GM13977 (cell line): ENCODE data around the gene SKP2.

ENCODE experiments used
- DNase-seq: peaks from one replicate; pipeline ENCODE4 v3.0.0; 2012; ENCODE audit warnings: low spot score
- CTCF ChIP-seq: IDR thresholded peaks from 2 replicates; pipeline ENCODE4 v1.5.1; 2012; ENCODE audit warnings: mild to moderate bottlenecking, control low read depth; ENCODE audit not compliant: insufficient read depth; ENCODE audit errors: extremely low read depth, missing control alignments
- in situ Hi-C: fragments of 300-500 bp; cut with MboI; formaldehyde crosslinking; loops from one replicate; pipeline ENCODE4 v1.12.0; 2022; ENCODE audit warnings: low sequenced_read_pairs, low pct_unique_long_range_greater_than_20kb, mixed read lengths, inconsistent platforms; ENCODE audit not compliant: unreplicated experiment

SKP2 gene

GRCh38 chr5:36208786-36209185 is 56.9 kb downstream of the SKP2 start:
- in situ Hi-C loops = no loop called here
- no peak for DNase-seq
- TF ChIP-seq CTCF = no peak

GRCh38 chr5:36209664-36210063 is 57.8 kb downstream of the SKP2 start:
- TF ChIP-seq CTCF = no peak
- in situ Hi-C loops = no loop called here
- DNase-seq = no peak

GRCh38 chr5:36214436-36214835 is 62.5 kb downstream of the SKP2 start:
- no peak for DNase-seq
- in situ Hi-C loops = no loop called here
- TF ChIP-seq CTCF = no peak

- no peak for DNase-seq
- TF ChIP-seq CTCF = no peak
- in situ Hi-C loops = no loop called here
Measured at GRCh38 chr5:36215910-36216309, 64.0 kb downstream of the SKP2 start.

GRCh38 chr5:36217567-36217966 is 65.7 kb downstream of the SKP2 start:
- no peak for TF ChIP-seq CTCF
- DNase-seq = no peak
- in situ Hi-C loops = no loop called here

GRCh38 chr5:36217988-36218387 is 66.1 kb downstream of the SKP2 start:
- TF ChIP-seq CTCF = no peak
- in situ Hi-C loops = no loop called here
- DNase-seq = no peak

- no peak for TF ChIP-seq CTCF
- in situ Hi-C loops = no loop called here
- DNase-seq = no peak
Measured at GRCh38 chr5:36222620-36223019, 70.7 kb downstream of the SKP2 start.
